Measurements from ENCODE around the gene HOXD8. TPM values are rescaled to one million over a fixed set of nuclear protein-coding genes. Genes with fewer than 3 reads are reported as not detected.

Gene HOXD8
- total RNA-seq, 1 donor from 2014 or later: 1.1 TPM

DNA sequence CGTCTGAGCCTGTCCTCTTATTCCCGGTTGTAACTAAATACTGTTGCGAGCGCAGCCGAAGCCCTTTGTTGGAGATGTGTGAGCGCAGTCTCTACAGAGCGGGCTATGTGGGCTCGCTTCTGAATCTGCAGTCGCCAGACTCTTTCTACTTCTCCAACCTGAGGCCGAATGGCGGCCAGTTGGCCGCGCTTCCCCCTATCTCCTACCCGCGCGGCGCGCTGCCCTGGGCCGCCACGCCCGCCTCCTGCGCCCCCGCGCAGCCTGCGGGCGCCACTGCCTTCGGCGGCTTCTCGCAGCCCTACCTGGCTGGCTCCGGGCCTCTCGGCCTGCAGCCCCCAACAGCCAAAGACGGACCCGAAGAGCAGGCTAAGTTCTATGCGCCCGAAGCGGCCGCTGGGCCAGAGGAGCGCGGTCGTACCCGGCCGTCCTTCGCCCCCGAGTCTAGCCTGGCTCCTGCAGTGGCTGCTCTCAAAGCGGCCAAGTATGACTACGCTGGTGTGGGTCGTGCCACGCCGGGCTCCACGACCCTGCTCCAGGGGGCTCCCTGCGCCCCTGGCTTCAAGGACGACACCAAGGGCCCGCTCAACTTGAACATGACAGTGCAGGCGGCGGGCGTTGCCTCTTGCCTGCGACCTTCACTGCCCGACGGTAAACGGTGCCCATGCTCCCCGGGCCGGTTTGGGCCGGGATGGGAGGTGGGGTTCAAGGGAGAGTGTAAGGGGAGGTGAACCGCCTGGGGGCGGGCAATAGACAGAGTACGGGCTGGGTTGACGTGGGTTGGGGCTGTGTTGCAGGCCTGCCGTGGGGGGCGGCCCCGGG lies 29.6 kb upstream of the HOXD8 start, which contains the start of gene HOXD12:
HOXD12 (plus strand) TSS at position 68 of the 819 bp plus-strand sequence; CDS start at position 75, 7 bp downstream.
- intact Hi-C loops (cut with DNase I): loop anchor here (5.0 kb wide), 1 partner anchor 848 kb away; no protein-coding TSS in a partner anchor
- no peak for DNase-seq (ENCODE audit: low spot score)

DNA sequence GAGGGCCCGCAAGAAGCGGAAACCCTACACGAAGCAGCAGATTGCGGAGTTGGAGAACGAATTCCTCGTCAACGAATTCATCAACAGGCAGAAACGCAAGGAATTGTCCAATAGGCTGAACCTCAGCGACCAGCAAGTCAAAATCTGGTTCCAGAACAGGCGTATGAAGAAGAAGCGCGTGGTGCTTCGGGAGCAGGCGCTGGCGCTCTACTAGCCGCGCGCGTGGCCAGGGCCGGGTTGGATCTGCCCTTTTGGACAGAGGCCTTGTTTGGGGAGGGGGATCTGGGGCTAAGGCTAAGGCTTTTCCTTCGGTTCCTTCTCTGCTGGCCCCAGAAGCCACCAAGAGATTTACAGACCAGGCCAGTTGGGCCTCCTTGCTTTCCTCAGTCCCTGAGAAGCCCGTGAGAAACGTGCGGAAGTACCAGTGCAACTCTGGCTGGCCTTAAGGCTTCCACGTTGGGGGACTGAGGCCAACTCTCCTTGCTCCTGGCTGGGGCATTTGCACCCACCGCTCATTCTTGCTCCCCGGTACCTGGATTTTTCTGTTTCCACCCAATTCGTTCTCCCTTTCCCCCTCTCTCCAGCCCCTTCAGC lies 28.9 kb upstream of the HOXD8 start:
- no peak for DNase-seq (ENCODE audit: low spot score)
- intact Hi-C loops (cut with DNase I): no loop called here

DNA sequence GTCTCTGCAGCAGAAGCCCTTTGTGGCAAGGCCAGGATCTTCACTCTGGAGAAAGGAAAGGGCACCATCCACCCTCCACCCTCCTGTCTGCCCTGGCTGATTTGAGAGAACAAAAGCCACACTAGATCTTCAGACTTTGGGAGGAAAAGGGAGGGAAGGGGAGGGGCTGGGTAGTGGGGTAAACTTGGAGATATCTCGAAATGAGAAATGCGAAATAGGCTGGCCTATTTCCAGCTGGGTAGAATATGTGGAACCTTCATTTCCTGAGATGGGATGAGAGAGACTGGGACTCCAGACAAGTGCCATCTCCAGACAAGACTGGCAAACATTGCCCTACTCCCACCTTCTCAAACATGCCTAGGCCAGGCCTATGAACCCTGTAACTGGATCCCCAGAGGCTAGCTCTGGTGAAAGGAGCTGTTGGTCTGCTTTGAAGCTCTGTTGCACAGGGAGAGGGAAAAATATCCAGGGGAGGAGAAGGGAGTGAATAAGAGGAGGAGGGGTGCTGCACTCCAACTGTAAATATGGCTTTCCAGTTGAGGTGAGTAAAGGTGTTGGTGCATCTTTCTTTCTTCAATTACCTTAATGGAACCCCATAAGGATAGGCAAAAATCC lies 28.2 kb upstream of the HOXD8 start:
- intact Hi-C loops (cut with DNase I): no loop called here
- DNase-seq (ENCODE audit: low spot score): no peak

DNA sequence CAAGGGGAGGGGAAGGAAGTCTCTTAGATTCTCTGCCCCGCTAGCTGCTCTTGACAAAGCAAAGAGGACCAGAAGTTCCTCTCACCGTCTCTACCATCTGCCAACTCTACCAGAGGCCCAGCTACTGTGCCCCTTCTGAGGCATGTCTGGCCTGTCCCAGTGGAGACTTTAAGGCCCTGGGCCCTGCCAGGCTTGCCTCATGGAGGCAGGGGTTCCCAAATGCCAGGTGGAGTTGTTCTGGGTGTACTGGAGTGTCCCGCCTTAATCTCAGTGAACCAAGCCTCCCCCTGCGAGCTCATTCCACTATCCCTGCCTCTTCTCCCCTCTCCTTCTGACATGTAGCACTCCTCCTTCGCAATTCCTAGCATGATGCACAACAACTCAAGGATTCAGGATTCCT lies 27.7 kb upstream of the HOXD8 start:
- DNase-seq (ENCODE audit: low spot score): no peak
- intact Hi-C loops (cut with DNase I): no loop called here

DNA sequence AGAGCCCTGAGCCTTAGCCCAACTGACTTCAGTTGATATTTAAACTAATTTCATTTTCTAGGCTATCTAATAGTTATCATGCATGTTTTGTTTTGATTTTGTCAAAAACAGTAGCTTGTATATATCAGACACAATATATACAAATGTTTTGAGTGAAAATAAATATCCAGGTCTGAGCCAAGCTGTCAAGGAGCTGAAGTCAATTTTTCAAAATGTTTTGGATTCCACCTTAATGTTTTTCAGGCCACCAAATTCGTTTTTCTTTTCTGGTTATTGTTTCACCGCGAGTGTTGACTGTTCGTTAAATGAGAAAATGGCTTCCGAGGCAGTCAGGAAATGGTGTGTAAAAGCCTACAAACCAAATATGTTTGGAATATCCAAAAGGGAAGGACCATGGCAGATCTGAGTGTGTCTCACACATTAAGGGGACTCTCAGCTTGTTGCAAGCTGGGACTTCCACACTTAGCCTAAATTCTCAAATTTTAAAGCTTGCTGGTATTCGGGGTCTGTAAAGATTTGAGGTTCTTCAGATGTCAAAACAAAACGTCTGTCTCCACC lies 27.1 kb upstream of the HOXD8 start:
- no peak for DNase-seq (ENCODE audit: low spot score)
- intact Hi-C loops (cut with DNase I): no loop called here

DNA sequence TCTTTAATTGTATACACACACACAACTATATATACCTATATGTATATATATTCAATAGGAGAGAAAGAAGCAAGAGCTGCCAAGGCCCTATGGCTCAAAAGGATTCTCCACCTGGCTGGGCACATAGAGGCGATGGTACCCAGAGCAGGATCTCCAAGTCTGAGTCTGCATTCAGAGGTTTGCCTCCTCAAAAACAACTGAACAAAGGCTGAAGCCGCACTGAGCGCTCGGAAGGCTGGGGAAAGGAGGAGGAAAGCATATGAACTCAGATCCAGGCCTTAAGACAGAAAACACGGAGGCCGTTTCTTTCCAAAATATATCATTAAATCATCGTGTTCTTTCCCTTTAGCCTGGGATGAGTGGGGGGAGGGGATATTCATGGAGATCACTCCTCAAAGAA lies 26.3 kb upstream of the HOXD8 start:
- DNase-seq (ENCODE audit: low spot score): no peak
- intact Hi-C loops (cut with DNase I): no loop called here

DNA sequence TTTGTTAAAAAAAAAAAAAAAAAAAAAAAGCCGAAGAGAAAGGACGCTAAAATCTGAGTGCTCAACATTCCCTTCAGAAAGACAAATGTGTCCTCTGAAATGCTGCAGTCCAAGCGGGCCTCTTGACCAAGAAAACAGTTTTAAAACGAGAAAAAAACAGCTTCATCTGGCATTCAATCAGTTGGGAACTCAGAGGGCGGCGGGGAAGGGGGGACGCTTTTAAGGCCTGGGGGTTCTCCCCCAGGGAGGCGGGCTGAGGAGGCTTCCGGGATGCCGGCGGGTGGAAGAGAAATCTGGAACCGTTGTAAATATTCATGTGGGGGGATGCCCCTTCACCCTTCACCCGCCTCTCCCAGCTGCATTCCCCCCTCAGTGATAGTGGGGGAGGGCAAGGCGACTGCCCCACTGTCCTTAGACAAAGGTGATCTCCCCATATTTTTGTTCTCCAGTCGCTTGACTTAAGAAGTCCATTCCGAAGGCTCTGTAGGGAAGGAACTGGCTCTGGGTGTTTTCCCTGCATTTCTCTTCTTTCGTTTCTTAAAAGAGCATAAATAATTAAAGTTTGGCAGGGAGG lies 25.7 kb upstream of the HOXD8 start:
- no peak for DNase-seq (ENCODE audit: low spot score)
- intact Hi-C loops (cut with DNase I): no loop called here

DNA sequence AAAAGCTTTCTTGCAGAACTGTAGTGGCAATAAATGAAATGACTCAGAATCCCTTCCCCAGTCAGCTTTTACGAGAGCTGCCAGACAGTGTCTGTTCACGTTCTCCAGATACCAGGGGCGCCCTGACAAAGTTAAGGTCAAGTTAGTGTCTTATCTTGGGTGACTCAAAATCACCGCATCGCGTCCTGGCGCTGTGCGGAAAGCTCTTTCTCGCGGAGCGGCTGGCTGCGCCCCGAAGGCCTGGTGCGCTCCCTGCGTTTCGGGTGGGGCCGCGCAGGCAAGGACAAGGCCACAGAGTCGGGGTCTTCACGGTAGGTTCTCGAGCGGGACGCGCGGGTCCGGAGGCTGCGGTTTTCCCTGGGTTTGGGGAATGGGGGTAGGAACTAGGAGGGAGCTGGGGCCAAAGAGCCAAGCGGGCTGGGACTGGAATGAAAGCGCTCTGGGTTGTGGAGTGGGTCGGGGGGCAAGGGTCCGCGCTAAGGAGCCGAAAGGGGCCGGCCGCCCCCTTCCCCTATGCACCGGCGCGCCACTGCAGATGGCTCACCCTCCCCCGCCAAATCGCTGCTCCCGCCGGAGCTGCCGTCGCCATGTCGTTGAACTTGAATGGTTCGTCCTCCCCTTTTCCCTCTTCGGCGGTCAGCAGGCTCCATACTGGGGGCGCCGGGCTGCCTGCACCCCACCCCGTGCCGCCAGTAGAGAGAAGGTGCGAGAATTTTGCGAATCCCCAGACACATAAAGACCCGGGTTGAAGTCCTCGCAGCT lies 25.0 kb upstream of the HOXD8 start:
- intact Hi-C loops (cut with DNase I): no loop called here
- DNase-seq (ENCODE audit: low spot score): no peak

DNA sequence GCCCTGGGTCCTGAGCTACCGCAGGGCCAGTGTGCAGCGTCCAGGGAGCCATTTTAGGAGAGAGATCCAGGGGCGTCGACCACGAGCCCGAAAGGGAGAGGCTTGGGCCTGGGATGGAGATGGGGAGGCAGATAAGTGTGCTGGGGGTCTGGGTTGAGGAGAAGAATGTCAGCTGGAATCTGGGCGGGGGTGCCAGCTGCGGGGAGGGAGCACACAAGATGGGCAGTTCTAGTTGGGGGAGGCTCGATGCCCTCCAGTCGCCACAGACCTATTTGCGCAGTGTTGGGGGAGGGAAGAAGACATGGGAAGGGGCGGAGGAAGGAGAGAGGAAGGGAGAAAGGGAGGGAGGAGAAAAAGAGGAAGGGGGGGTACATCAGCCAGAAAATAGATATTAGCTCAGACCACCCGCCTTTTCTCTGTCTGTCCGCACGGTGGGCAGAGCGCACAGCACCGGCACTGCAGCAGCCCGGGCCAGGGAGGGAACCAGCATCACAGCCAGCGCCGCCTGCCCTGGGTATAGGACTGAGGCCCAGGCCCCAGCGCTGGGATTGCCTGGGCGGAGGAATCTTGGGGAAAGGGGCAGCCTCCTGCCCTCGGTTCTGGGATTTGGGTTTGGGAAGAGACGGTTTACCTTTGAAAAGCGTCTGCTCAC lies 24.3 kb upstream of the HOXD8 start:
- DNase-seq (ENCODE audit: low spot score): no peak
- intact Hi-C loops (cut with DNase I): no loop called here

DNA sequence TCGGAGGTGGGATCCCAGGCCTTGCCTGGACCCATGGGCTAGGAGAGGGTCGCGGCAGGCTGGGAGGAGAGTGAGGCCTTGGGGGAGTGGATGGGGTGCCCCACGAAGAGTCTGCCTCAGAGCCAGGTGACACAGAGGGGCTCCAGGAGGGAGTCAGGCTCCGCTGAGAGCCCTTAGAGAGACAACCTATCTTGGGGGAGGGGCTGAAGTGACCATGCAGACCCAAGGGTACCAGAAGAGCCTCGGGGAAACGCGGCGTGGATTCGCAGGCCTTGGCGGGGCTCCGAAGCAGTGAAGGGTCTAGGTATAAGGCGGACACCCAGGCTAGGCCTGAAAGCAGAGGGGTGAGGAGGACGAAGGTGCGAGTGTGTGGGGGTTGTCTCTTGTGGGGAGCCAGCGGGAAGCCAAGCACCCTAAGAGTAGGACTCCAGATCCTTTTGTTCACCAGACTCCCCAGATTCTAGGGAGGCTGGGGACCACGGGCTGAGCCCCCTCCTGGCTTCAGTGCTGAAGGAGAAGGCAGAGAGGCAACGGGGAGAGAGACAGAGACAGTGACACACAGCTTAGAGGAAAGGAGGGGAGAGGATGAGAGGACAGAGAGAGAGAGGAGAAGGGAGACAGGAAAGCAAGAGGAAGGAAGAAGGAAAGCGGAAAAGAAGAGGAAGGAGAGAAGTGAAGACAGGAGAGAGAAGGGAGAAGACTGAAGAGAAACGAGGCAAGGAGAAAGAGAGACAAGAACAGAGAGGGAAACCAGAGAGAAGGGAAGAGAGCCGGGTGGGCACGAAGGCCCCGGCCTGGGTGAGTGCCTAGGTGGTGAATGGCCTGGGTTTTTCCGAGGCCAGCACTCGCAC lies 23.6 kb upstream of the HOXD8 start:
- DNase-seq (ENCODE audit: low spot score): no peak

DNA sequence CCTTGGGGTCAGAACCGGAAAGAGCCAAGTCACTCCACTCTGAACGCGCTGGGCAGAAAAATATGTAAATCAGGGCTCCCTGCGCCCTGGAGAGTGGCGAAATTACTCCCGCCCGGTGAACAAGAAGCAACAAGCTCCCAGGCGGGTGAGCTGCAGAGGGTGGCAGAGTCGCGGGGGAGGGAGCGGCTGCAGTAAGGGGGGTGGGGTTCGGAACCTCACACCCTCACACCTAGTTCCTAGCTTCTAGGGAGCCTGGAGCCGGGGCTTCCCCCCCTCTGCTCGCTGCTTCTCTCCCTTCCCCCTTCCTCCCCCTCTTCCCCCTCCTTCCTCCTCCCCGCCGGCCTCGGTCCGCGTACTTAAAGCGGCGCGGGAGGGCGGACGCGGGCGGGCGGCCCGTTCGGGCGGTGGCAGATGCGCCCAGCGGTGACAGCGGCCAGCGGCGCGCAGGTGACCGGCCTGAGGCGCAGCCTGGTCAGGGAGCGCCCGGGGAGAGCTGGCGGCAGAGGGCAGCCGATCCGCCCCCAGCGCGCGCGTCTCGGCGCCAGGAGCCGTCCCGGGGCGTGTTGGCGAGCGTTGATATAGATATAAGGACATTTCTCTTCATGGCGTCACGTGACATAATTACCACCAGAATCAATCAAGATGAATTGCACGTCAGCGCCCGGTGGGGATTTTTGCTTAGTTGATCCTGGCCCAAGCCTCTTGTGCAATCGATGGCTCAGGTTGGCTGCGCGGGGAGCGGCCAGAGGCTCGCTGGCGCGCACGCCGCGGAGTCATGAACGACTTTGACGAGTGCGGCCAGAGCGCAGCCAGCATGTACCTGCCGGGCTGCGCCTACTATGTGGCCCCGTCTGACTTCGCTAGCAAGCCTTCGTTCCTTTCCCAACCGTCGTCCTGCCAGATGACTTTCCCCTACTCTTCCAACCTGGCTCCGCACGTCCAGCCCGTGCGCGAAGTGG lies 22.6 kb upstream of the HOXD8 start, which contains the start of gene HOXD11:
HOXD11 (plus strand) TSS at position 700 of the 959 bp plus-strand sequence; CDS start at position 776, 76 bp downstream.
- intact Hi-C loops (cut with DNase I): no loop called here
- DNase-seq (ENCODE audit: low spot score): no peak

More for the DNA sequence above, 23.6 kb upstream of the HOXD8 start:
- intact Hi-C loops (cut with DNase I): no loop called here

DNA sequence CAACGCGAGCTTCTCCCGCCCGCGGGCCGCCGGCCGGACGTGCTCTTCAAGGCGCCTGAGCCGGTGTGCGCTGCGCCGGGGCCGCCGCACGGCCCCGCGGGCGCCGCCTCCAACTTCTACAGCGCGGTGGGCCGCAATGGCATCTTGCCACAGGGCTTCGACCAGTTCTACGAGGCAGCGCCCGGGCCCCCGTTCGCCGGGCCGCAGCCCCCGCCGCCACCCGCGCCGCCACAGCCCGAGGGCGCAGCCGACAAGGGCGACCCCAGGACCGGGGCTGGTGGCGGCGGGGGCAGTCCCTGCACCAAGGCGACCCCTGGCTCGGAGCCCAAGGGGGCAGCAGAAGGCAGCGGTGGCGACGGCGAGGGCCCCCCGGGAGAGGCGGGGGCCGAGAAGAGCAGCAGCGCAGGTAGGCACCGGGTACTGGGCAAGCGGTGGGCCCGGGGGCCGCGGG lies 21.7 kb upstream of the HOXD8 start:
- intact Hi-C loops (cut with DNase I): no loop called here
- DNase-seq (ENCODE audit: low spot score): no peak

DNA sequence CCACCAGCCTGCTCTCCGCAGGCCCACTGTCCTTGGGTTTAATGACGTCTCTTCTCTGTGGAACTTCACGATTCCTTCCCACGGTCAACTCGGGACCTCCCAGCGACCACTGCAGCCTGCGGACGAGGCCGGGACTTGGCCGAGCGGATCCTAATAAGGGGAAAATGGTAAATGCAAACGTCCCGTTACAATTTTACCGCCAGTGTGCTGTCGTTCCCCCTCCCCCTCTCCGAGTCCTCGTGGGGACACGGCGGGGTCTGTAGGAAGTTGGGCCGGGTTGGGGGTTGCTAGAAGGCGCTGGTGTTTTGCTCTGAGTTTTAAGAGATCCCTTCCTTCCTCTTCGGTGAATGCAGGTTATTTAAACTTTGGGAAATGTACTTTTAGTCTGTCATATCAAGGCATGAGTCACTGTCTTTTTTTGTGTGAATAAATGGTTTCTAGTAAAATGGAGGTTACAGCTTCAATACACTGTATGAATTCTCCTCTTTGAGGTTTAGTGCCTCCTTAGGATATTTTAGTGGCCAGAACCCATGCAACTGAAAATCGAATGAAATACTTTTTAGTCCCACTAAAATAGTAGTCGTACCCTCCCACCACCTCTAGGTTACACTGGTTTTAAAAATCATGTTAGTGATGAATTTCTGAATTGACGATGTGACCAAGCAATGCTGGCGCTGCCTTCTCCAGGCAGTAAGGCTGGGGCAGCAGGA lies 20.2 kb upstream of the HOXD8 start:
- intact Hi-C loops (cut with DNase I): no loop called here
- DNase-seq (ENCODE audit: low spot score): no peak

DNA sequence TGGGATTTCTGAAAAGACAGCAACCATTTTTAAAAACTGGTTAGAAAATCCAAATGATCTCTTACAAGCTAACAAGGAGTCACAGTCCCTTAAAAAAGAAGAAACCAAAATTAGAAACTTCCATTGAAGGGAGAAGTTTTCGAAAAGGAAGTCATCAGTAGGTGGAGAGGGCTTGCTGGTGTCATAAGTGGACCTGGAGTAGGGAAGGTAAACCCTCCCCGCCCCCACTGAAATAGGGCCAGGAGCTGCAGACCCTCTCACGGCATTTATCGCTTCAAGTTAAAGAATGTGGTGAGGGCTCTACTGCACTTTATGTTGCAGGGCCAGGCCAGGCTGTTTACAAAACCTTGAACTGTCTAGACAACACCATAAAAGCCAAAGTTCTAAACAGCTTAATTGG lies 19.6 kb upstream of the HOXD8 start:
- intact Hi-C loops (cut with DNase I): no loop called here
- DNase-seq (ENCODE audit: low spot score): no peak

DNA sequence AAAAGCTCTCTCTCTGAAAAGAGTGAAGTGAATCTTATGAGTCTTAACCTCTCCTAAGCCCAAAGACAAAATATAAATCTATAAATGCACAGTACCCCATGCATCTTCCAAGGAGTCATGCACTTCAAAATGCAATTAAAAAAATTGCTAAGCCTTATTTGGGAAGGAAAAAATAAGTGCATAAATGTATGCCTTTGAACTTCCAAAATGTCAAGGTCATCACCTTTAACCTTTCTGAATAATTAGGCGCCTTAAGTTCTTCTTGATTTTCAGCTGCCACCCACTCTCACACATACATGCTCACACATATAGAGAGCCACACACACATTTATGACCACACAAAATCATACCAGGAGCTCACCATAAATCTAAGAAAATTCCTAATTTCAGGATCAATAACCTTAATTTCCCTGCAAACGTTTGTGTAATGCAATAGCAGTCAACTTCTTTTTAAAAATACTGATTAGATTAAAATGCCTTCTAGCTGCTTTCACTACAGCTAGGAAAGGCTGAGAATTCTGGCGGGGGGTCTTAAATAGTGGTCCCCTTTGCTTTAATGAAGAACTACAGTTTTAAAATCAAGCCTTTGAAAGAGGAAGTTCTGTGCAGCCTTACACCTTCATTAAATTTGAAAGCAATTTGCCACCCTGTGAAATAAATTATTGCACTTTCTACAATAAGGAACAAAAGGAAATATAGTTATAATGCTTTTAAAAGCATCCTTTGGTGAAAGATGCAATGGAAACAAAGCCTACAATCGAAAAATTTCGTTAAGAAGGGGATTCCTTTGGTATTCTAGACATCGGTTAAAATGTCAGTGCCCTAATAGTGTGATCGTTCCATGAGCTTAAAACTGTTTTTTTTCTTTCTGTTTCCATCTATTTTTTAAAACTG lies 18.8 kb upstream of the HOXD8 start:
- DNase-seq (ENCODE audit: low spot score): no peak
- intact Hi-C loops (cut with DNase I): no loop called here

Measured in cardiac septum (tissue), 1 donor.